ENCODE data around the gene RTF2. TPM values are rescaled to one million over a fixed set of nuclear protein-coding genes. Genes with fewer than 3 reads are reported as not detected.
"Not testable (repeated sequence)": the region's sequence is repeated elsewhere in the genome, so short reads cannot be mapped to it uniquely, and the experiment has no call there.

Gene RTF2
- total RNA-seq, 1 donor from 2014 or later, result 81.4 TPM

GRCh38 chr20:56552911-56553629, 84.6 kb downstream of the RTF2 start:
- Mint-ChIP-seq H3K27ac (ENCODE audit: unreplicated experiment) (no peak overlapping the region), H3K27me3 (ENCODE audit: low read depth, unreplicated experiment) (peaks cover 12% of the 10 kb centered on the region), H3K4me1 (ENCODE audit: low read depth, unreplicated experiment) (peaks cover 10% of the 10 kb centered on the region), H3K9me3 (ENCODE audit: unreplicated experiment) (peaks cover 15% of the 10 kb centered on the region), H3K36me3 (ENCODE audit: low read depth, unreplicated experiment) (no peaks in the 10 kb centered on the region), H3K4me3 (ENCODE audit: unreplicated experiment) (no peak overlapping the region)
- TF ChIP-seq CTCF (IDR thresholded peaks at IDR 0.05; ENCODE audit: insufficient read depth, low read depth, low read length) (no peak), EZH2 (IDR thresholded peaks at IDR 0.05; ENCODE audit: insufficient read depth, low read length) (no peak)
- no peak for FAIRE-seq
- no peak overlapping the region for H3K27ac ChIP-seq (ENCODE audit: low read depth, low read length)
- no peaks in the 10 kb centered on the region for H3K27me3 ChIP-seq (ENCODE audit: insufficient read depth, low read length)
- H3K4me1 ChIP-seq (ENCODE audit: insufficient read depth, low read length), result peaks cover 5% of the 10 kb centered on the region
- H3K4me3 ChIP-seq (ENCODE audit: insufficient read depth, low read depth, low read length), result no peak overlapping the region
- no peaks in the 10 kb centered on the region for H3K36me3 ChIP-seq (ENCODE audit: insufficient read depth, low read length)
- H3K9me3 ChIP-seq (ENCODE audit: insufficient read depth, low read depth, low read length), result no peaks in the 10 kb centered on the region
- H3K79me2 ChIP-seq (ENCODE audit: insufficient read depth, low read length), result no peaks in the 10 kb centered on the region
- H3K4me2 ChIP-seq (ENCODE audit: low read length), result no peak overlapping the region
- H4K20me1 ChIP-seq (ENCODE audit: insufficient read depth, low read length), result no peaks in the 10 kb centered on the region
- H3K9ac ChIP-seq (ENCODE audit: low read length), result no peak overlapping the region
- H2AFZ ChIP-seq (ENCODE audit: low read depth, low read length), result no peak overlapping the region
- DNase-seq (ENCODE audit: low read depth), result no peak

- Mint-ChIP-seq H3K9me3 (ENCODE audit: unreplicated experiment) (peaks cover 6% of the 10 kb centered on the region), H3K27me3 (ENCODE audit: low read depth, unreplicated experiment) (peaks cover 15% of the 10 kb centered on the region), H3K36me3 (ENCODE audit: low read depth, unreplicated experiment) (no peaks in the 10 kb centered on the region), H3K4me1 (ENCODE audit: low read depth, unreplicated experiment) (peaks cover 10% of the 10 kb centered on the region), H3K27ac (ENCODE audit: unreplicated experiment) (peak overlapping the region; percentile 89), H3K4me3 (ENCODE audit: unreplicated experiment) (no peak overlapping the region)
- Histone ChIP-seq H3K27ac (ENCODE audit: low read depth, low read length) (no peak overlapping the region), H2AFZ (ENCODE audit: low read depth, low read length) (no peak overlapping the region), H3K9me3 (ENCODE audit: insufficient read depth, low read depth, low read length) (no peaks in the 10 kb centered on the region), H3K9ac (ENCODE audit: low read length) (no peak overlapping the region), H4K20me1 (ENCODE audit: insufficient read depth, low read length) (no peaks in the 10 kb centered on the region), H3K27me3 (ENCODE audit: insufficient read depth, low read length) (no peaks in the 10 kb centered on the region), H3K4me1 (ENCODE audit: insufficient read depth, low read length) (peaks cover 5% of the 10 kb centered on the region), H3K36me3 (ENCODE audit: insufficient read depth, low read length) (no peaks in the 10 kb centered on the region), H3K4me3 (ENCODE audit: insufficient read depth, low read depth, low read length) (no peak overlapping the region), H3K79me2 (ENCODE audit: insufficient read depth, low read length) (no peaks in the 10 kb centered on the region), H3K4me2 (ENCODE audit: low read length) (peak overlapping the region; percentile 72)
- TF ChIP-seq EZH2 (IDR thresholded peaks at IDR 0.05; ENCODE audit: insufficient read depth, low read length) (no peak), CTCF (IDR thresholded peaks at IDR 0.05; ENCODE audit: insufficient read depth, low read depth, low read length) (peak; percentile 25)
- peak; percentile 97 for DNase-seq (ENCODE audit: low read depth)
- FAIRE-seq, result no peak
Measured at GRCh38 chr20:56554869-56555268, 86.4 kb downstream of the RTF2 start.

GRCh38 chr20:56558968-56559367, 90.5 kb downstream of the RTF2 start:
- DNase-seq (ENCODE audit: low read depth) (no peak), FAIRE-seq (no peak)
- Histone ChIP-seq H3K79me2 (ENCODE audit: insufficient read depth, low read length) (no peaks in the 10 kb centered on the region), H3K9ac (ENCODE audit: low read length) (no peak overlapping the region), H4K20me1 (ENCODE audit: insufficient read depth, low read length) (no peaks in the 10 kb centered on the region), H3K36me3 (ENCODE audit: insufficient read depth, low read length) (no peaks in the 10 kb centered on the region), H3K9me3 (ENCODE audit: insufficient read depth, low read depth, low read length) (no peaks in the 10 kb centered on the region), H2AFZ (ENCODE audit: low read depth, low read length) (no peak overlapping the region), H3K4me3 (ENCODE audit: insufficient read depth, low read depth, low read length) (no peak overlapping the region), H3K4me1 (ENCODE audit: insufficient read depth, low read length) (peaks cover 5% of the 10 kb centered on the region), H3K27ac (ENCODE audit: low read depth, low read length) (no peak overlapping the region), H3K27me3 (ENCODE audit: insufficient read depth, low read length) (no peaks in the 10 kb centered on the region), H3K4me2 (ENCODE audit: low read length) (no peak overlapping the region)
- no peak overlapping the region for H3K4me3 Mint-ChIP-seq (ENCODE audit: unreplicated experiment)
- H3K36me3 Mint-ChIP-seq (ENCODE audit: low read depth, unreplicated experiment), result no peaks in the 10 kb centered on the region
- peaks cover 9% of the 10 kb centered on the region for H3K27me3 Mint-ChIP-seq (ENCODE audit: low read depth, unreplicated experiment)
- H3K4me1 Mint-ChIP-seq (ENCODE audit: low read depth, unreplicated experiment), result peaks cover 10% of the 10 kb centered on the region
- no peak overlapping the region for H3K27ac Mint-ChIP-seq (ENCODE audit: unreplicated experiment)
- TF ChIP-seq CTCF (IDR thresholded peaks at IDR 0.05; ENCODE audit: insufficient read depth, low read depth, low read length), result no peak
- TF ChIP-seq EZH2 (IDR thresholded peaks at IDR 0.05; ENCODE audit: insufficient read depth, low read length), result no peak
- peaks cover 6% of the 10 kb centered on the region for H3K9me3 Mint-ChIP-seq (ENCODE audit: unreplicated experiment)

- not testable (repeated sequence) for H3K27me3 ChIP-seq (ENCODE audit: insufficient read depth, low read length); H3K36me3 Mint-ChIP-seq (ENCODE audit: low read depth, unreplicated experiment); H3K79me2 ChIP-seq (ENCODE audit: insufficient read depth, low read length); H3K36me3 ChIP-seq (ENCODE audit: insufficient read depth, low read length); DNase-seq (ENCODE audit: low read depth); H3K4me3 ChIP-seq (ENCODE audit: insufficient read depth, low read depth, low read length); H3K4me1 ChIP-seq (ENCODE audit: insufficient read depth, low read length); H3K4me2 ChIP-seq (ENCODE audit: low read length); H3K4me1 Mint-ChIP-seq (ENCODE audit: low read depth, unreplicated experiment); H3K27ac ChIP-seq (ENCODE audit: low read depth, low read length); FAIRE-seq; H3K27me3 Mint-ChIP-seq (ENCODE audit: low read depth, unreplicated experiment); H3K4me3 Mint-ChIP-seq (ENCODE audit: unreplicated experiment); H3K9ac ChIP-seq (ENCODE audit: low read length); H3K27ac Mint-ChIP-seq (ENCODE audit: unreplicated experiment); H2AFZ ChIP-seq (ENCODE audit: low read depth, low read length); H3K9me3 Mint-ChIP-seq (ENCODE audit: unreplicated experiment); H3K9me3 ChIP-seq (ENCODE audit: insufficient read depth, low read depth, low read length); H4K20me1 ChIP-seq (ENCODE audit: insufficient read depth, low read length)
Measured at GRCh38 chr20:56564526-56564925, 96.1 kb downstream of the RTF2 start.
